Activated CD8-positive, alpha-beta T cell treated with anti-CD3 and anti-CD28 coated beads, Interleukin-2, amount 10 ng/mL, durations not matched to agents 7 days and 5 days (primary cell): ENCODE results near the gene PCSK6. TPM values are rescaled to one million over a fixed set of nuclear protein-coding genes. Genes with fewer than 3 reads are reported as not detected.
"Not testable (repeated sequence)": the region's sequence is repeated elsewhere in the genome, so short reads cannot be mapped to it uniquely, and the experiment has no call there.

ENCODE experiments used
- ATAC-seq: fragments of 150-1000 bp; cut with Tn5 transposase; one replicate; pipeline ENCODE4 v1.10.0; 2021; ENCODE audit warnings: moderate library complexity
- CTCF ChIA-PET: fragments of 350-600 bp; sonication (Branson Sonifier 250); formaldehyde crosslinking; loops from one replicate; lab custom pipeline; 2021; ENCODE audit warnings: antibody characterized with exemption; lab: Charles Lee
- POLR2A ChIA-PET: fragments of 350-600 bp; sonication (Branson Sonifier 250); formaldehyde crosslinking; loops from one replicate; lab custom pipeline; 2021; ENCODE audit warnings: antibody characterized with exemption; lab: Charles Lee
- DNase-seq: peaks from one replicate; pipeline ENCODE4 v3.0.0-alpha.2; 2020
- H3K27ac Mint-ChIP-seq: one replicate; pipeline ENCODE4 v1.8.0; 2021; ENCODE audit warnings: mild to moderate bottlenecking, mixed read lengths
- H3K27me3 Mint-ChIP-seq: one replicate; pipeline ENCODE4 v1.8.0; 2021; ENCODE audit warnings: low read depth, mixed read lengths
- H3K36me3 Mint-ChIP-seq: one replicate; pipeline ENCODE4 v1.8.0; 2021; ENCODE audit warnings: low read depth, mixed read lengths
- H3K4me1 Mint-ChIP-seq: one replicate; pipeline ENCODE4 v1.8.0; 2021; ENCODE audit warnings: low read depth, mixed read lengths
- H3K4me3 Mint-ChIP-seq: one replicate; pipeline ENCODE4 v1.8.0; 2021; ENCODE audit warnings: mild to moderate bottlenecking, mixed read lengths
- H3K9me3 Mint-ChIP-seq: one replicate; pipeline ENCODE4 v1.8.0; 2022; ENCODE audit warnings: mixed read lengths; ENCODE audit not compliant: insufficient read depth
- total RNA-seq, 2 experiments: library from RNA; stranded (reverse); gene quantifications; one replicate each; pipeline ENCODE4 v1.2.3, GENCODE V29; 2021

PCSK6 gene
- total RNA-seq, 2 experiments from 2014 or later: 0.68 to 0.76 TPM

DNA sequence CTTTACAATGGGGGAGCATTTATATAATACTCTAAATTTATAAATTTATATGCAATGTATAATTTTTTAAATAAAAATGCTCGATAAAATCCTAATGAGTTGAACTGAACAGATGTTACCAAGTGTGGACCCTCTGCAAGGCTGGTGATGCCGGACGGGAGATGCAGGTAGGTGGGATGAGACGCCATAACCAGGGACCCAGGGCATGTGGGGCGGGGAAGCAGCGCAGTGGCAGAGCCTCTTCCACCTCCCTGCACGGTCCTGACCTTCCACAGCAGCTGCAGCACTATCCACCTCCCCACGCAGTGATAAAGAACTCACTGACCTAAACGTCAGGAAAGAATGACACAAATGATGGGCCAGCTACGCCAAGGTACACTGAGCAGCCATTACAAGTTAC lies 12.8 kb downstream of the PCSK6 start:
- H3K4me1 Mint-ChIP-seq: no peaks in the 10 kb centered on the region
- POLR2A ChIA-PET: no interaction called here
- no peak overlapping the region for H3K4me3 Mint-ChIP-seq

DNA sequence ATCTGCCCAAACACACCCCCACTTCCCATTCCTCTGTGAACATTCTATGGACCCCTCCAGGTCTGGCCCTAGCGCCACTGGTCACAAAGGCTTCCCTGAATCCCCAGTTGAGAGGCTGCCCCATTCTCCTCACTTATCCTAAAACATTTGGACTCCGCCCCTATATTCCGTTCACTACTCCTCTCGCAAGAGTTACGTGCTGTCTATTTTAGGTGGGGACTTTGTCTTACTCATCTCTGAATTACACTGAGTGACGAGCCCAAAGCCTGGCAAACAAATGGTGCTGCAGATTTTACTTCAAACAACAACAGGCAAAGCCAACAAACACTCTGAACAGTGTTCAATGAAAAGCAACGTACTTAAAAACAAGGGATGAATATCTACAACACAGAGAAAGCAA lies 14.5 kb downstream of the PCSK6 start:
- ChIA-PET POLR2A (no interaction called here), CTCF (no interaction called here)
- Mint-ChIP-seq H3K4me1 (no peaks in the 10 kb centered on the region), H3K27ac (no peak overlapping the region), H3K27me3 (peaks cover 7% of the 10 kb centered on the region), H3K9me3 (no peaks in the 10 kb centered on the region), H3K36me3 (no peaks in the 10 kb centered on the region), H3K4me3 (no peak overlapping the region)
- ATAC-seq (no peak), DNase-seq (no peak)

More for the DNA sequence above, 12.8 kb downstream of the PCSK6 start:
- Mint-ChIP-seq H3K27me3 (peaks cover 4% of the 10 kb centered on the region), H3K9me3 (no peaks in the 10 kb centered on the region), H3K27ac (no peak overlapping the region), H3K36me3 (no peaks in the 10 kb centered on the region)
- no peak for ATAC-seq
- no peak for DNase-seq
- CTCF ChIA-PET: no interaction called here

DNA sequence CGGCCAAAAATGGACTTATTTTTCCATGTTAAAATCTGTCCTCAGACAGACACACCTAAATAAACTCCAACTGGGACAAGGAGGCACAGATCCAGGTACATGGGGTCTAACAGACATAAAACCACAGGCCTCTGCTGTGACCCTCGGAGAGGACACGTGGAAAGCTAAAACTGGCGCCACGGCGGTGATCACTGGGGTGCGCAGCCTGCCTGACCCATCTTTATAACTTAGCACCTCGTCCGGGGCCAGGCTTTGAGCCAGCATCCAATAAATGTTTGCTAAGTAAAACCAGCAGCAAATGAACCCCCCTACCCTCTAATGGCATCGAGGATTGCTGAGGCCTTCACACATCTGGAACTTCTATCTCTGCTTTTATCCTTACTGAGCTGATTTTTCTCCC lies 15.3 kb downstream of the PCSK6 start:
- ChIA-PET POLR2A (no interaction called here), CTCF (no interaction called here)
- ATAC-seq (no peak), DNase-seq (no peak)
- Mint-ChIP-seq H3K9me3 (no peaks in the 10 kb centered on the region), H3K36me3 (no peaks in the 10 kb centered on the region), H3K4me1 (no peaks in the 10 kb centered on the region), H3K4me3 (no peak overlapping the region), H3K27ac (no peak overlapping the region), H3K27me3 (peaks cover 11% of the 10 kb centered on the region)

DNA sequence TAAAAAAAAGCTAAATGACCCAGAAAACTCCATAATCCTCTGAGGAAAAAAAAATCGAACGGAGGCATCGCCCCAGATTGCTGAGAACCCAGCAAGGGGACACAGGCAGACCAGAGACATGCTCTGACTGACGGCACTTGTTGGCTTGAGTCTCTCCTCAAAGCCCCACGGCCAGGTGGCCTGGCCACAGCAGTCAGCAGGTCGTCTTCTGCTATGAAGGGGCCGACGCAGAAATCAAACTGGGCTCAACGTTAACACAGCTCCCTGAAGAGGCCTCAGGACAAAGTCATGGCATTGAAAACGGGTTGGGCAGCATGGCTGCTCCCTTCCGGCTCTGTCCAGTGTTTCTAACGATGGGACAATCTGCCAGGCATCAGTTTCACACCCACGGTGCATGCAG lies 17.5 kb downstream of the PCSK6 start:
- H3K27me3 Mint-ChIP-seq: peaks cover 11% of the 10 kb centered on the region
- H3K27ac Mint-ChIP-seq: no peak overlapping the region
- no peak for DNase-seq
- ChIA-PET CTCF (no interaction called here), POLR2A (no interaction called here)
- no peaks in the 10 kb centered on the region for H3K36me3 Mint-ChIP-seq
- H3K4me3 Mint-ChIP-seq: no peak overlapping the region
- no peaks in the 10 kb centered on the region for H3K4me1 Mint-ChIP-seq
- ATAC-seq: no peak
- H3K9me3 Mint-ChIP-seq: no peaks in the 10 kb centered on the region

DNA sequence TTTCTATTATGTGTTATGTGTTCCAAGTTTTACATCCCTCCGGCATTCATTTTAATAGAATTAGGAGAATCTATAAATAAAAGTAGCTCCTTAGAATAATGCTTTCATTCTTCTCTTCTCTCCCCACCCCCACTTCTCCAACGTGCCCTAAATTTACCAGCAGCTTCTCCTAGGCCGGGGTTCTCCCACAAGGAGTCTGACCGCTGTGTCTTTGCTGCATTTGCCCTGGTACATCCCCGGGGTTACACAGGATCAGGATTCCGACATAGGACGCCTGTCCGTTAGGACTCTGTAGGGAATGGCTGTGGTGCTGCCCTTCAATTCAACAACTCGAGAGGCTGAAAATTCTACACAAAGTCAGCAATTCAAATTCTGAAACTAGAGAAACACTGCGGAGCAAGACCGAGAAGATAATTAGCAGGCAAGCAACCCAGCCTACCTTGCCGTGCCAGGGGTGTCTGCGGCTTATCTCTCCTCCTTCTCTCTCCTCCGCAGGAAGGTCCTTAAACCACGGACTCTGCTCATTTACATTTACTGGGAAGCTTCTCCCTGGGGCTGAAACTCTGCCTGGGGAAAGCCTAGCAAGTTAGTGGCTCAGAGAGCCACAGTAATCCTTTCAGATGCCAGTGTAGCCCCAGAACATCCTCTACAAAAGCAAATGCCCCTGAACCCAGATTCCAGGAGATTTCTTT lies 18.8 kb downstream of the PCSK6 start:
- Mint-ChIP-seq H3K4me3 (no peak overlapping the region), H3K27ac (no peak overlapping the region), H3K36me3 (no peaks in the 10 kb centered on the region), H3K9me3 (no peaks in the 10 kb centered on the region), H3K27me3 (peaks cover 12% of the 10 kb centered on the region), H3K4me1 (no peaks in the 10 kb centered on the region)
- no peak for DNase-seq
- ChIA-PET POLR2A (no interaction called here), CTCF (no interaction called here)
- ATAC-seq: no peak

DNA sequence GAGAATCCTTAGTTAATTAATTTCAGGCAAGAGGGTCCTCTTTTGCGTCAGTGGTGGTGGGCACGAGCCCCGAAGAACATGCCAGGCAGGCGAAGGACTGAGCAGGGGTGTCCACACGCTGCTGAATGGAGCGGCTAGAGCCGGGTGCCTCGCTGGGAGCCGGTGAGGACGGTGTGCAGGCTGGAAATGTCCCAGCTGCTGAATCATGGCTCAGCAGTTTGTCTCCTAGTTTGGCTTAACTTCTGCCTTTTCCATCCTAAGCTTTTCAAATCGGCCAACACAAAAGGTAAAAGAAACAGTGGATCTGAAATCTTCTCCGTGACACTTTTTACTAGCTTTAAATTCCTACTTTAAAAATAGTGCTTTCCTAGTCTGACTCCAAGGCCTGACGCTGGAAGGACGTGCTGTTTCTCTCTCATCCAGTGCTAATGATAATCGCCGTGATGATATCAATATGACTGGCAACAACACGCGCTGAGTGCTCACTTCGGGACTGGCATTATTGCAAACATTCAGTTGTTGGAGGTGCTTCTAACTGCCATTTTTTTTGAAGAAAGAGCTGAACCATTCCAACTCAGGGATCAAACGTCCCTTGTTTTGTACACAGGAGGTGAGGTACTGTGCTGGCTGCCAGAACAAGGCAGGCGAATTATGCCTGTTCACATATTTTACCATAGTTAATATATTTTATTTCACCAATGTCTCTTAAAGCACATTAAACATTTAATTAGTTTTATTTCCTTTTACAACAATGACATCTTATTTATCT lies 19.8 kb downstream of the PCSK6 start:
- ATAC-seq (no peak), DNase-seq (no peak)
- CTCF ChIA-PET: interaction anchor here (0.8 kb wide), 1 partner anchor 181 kb away, joined by 3 read pairs; no protein-coding TSS in a partner anchor
- POLR2A ChIA-PET: no interaction called here
- no peaks in the 10 kb centered on the region for H3K36me3 Mint-ChIP-seq
- peaks cover 12% of the 10 kb centered on the region for H3K27me3 Mint-ChIP-seq
- H3K4me1 Mint-ChIP-seq: no peaks in the 10 kb centered on the region
- H3K9me3 Mint-ChIP-seq: no peaks in the 10 kb centered on the region
- no peak overlapping the region for H3K27ac Mint-ChIP-seq
- H3K4me3 Mint-ChIP-seq: no peak overlapping the region

DNA sequence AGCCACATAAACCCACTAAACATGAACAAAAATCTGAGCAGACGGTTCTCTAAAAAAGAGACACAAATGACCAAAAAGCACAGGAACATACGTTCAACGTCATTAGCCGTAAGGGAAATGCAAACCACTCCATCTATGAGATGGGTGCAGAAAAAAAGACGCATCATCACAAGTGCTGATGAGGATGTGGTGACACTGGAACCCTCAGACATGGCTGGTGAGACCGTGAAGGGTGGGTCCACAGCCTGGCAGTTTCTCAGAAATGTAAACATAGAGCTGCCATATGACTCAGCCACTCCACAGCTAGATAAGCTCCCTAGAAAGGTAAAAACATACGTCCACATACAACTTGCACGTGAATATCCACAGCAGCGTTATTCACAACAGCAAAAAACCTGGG lies 23.3 kb downstream of the PCSK6 start:
- DNase-seq (no peak), ATAC-seq (no peak)
- ChIA-PET POLR2A (no interaction called here), CTCF (no interaction called here)
- Mint-ChIP-seq H3K27ac (no peak overlapping the region), H3K4me1 (peaks cover 5% of the 10 kb centered on the region), H3K4me3 (no peak overlapping the region), H3K36me3 (no peaks in the 10 kb centered on the region), H3K27me3 (peaks cover 9% of the 10 kb centered on the region), H3K9me3 (no peaks in the 10 kb centered on the region)

DNA sequence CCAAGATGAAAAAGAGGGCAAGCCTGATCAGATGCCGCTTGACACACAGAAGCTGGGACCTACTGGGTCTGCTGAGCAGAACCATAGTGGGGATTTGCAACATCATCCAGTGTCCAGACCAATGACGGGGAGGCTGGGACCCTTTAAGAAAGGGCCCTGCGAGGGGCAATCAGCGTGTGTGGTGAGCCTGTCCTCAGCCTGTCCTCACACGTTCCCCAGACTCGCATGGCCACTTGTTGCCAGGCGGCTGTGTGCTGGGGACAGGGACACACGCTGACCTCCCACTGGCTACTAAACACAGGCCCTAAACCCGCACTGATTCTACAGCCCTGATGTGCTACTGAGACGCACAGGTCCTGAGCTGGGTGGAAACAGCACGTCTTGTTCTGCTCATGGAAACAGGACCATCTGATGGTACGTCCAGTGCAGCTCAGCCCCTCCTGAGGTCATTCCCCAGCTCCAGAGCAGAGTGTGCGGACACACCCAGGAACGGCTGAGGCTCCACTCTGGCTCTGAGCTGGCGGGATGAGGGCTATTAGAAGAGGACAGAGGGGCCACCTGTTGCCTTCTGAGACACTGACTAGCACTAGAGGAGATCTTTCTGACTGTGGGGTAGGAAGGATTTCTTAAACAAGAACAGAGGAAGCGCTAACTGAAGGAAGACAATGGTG lies 24.4 kb downstream of the PCSK6 start:
- ChIA-PET CTCF (no interaction called here), POLR2A (no interaction called here)
- H3K9me3 Mint-ChIP-seq: no peaks in the 10 kb centered on the region

DNA sequence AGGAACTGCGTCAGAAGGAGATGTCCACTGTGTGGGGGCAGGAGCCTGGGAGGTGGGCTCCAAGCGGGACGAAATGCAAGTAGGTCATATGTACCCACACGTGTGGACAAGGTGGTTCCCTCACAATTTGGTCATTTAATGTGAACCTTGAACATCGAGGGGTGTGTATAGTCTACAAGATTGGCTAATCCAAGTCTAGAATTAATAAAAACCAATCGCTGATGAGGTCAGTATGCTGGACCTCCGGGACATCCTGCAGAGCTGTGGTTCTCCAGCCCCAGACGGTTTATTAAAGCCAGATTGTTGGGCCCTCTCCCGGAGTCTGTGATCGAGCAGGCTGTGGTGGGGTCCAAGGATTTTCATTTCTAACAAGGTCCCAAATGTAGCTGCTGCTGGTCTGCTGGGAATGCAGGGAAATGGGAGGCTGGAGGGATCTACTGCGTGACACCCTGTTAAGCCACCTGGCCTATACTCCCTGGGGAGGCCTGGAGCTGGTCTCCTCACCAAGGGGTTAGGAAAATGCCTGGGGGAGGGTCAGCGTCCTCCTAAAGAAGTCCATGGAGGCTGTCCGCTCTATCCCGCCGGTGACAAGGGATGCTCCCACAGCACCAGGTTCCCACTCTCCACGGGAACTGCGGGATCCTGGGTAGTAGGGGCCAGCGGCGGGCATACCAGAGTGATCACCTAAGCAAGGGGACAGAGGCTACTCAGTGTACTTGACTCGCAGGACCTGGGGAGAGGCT lies 25.1 kb downstream of the PCSK6 start:
- ChIA-PET POLR2A (no interaction called here), CTCF (no interaction called here)
- H3K27me3 Mint-ChIP-seq: peaks cover 5% of the 10 kb centered on the region
- no peak overlapping the region for H3K27ac Mint-ChIP-seq
- DNase-seq: no peak
- H3K4me1 Mint-ChIP-seq: peaks cover 19% of the 10 kb centered on the region
- H3K36me3 Mint-ChIP-seq: no peaks in the 10 kb centered on the region
- ATAC-seq: no peak
- no peak overlapping the region for H3K4me3 Mint-ChIP-seq
- H3K9me3 Mint-ChIP-seq: no peaks in the 10 kb centered on the region

More for the DNA sequence above, 24.4 kb downstream of the PCSK6 start:
- peaks cover 16% of the 10 kb centered on the region for H3K4me1 Mint-ChIP-seq
- no peak for ATAC-seq
- no peak overlapping the region for H3K27ac Mint-ChIP-seq
- no peak for DNase-seq
- H3K4me3 Mint-ChIP-seq: no peak overlapping the region
- H3K36me3 Mint-ChIP-seq: no peaks in the 10 kb centered on the region
- H3K27me3 Mint-ChIP-seq: peaks cover 9% of the 10 kb centered on the region

DNA sequence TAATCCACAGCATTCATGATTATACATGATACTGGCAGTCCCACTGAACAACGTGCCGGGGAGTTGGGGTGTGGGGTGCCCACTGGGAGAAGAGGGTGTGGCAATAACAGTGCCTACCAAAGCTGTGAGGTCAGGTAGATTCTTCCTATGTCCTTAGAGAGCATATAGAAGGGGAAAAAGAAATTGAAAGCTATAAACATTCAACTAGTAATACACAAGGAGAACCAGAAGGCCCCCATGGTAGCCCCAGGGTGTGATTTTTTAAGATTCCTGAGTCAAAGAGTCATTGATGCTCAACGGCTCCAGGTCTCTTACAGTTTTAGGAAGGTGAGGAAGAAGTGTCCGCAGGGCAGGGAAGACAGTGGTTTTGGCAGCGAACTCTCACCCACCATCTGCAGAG lies 25.8 kb downstream of the PCSK6 start:
- CTCF ChIA-PET: not testable (repeated sequence)

DNA sequence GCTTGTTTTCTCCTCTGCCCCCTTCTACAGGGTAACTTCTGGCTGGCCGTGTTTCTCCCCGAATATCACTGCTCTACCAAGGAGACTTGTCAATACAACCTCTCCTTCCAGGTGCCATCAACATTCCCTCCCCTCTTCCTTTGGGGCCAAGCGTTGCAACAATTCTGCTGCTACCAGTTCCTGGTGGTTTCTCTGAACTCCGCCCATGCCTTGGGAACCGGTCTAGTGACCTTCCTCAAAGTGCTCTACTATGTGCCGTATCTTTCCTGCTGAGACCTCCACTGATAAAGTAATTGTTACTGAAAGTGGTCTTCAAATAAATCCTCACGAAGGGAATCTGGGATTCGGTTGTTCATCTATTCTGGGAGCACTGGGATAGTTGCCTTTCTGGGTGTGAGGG lies 26.2 kb downstream of the PCSK6 start:
- CTCF ChIA-PET: no interaction called here
- Mint-ChIP-seq H3K9me3 (no peaks in the 10 kb centered on the region), H3K27ac (no peak overlapping the region), H3K36me3 (no peaks in the 10 kb centered on the region), H3K4me1 (peaks cover 19% of the 10 kb centered on the region), H3K27me3 (peaks cover 5% of the 10 kb centered on the region), H3K4me3 (no peak overlapping the region)
- POLR2A ChIA-PET: no interaction called here
- DNase-seq: no peak
- no peak for ATAC-seq

More for the DNA sequence above, 25.8 kb downstream of the PCSK6 start:
- peaks cover 19% of the 10 kb centered on the region for H3K4me1 Mint-ChIP-seq
- POLR2A ChIA-PET, ATAC-seq, H3K36me3 Mint-ChIP-seq, H3K9me3 Mint-ChIP-seq, DNase-seq, H3K27me3 Mint-ChIP-seq, H3K4me3 Mint-ChIP-seq, H3K27ac Mint-ChIP-seq: not testable (repeated sequence)
